Measurements from ENCODE around the gene MRGPRD. TPM values are rescaled to one million over a fixed set of nuclear protein-coding genes. Genes with fewer than 3 reads are reported as not detected.

The MRGPRD gene
- total and polyA plus RNA-seq, 2 experiments from 2014 or later = not detected

DNA sequence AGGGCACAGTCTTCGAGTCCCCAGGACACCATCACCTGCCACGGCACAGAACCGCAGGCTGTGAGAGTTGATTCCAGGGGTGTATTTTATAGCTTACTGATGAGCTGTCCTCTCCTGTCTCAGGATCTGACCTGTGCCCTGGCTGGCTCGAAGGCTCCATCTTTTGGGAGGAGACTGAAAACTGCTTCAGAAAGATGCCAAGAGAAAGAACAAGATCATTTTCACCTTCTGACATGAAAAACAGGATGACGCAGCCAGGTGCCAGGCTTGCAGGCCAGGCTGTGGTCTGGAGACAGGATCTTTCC is 2.2 kb downstream of the MRGPRD start:
- Histone ChIP-seq H3F3A (replicated peaks; ENCODE audit: low read depth) (no peaks in the 10 kb centered on the region), H2AFZ (no peak overlapping the region), H3K4me1 (ENCODE audit: insufficient read depth) (no peaks in the 10 kb centered on the region), H3K27me3 (ENCODE audit: insufficient read depth) (no peaks in the 10 kb centered on the region), H3K9me2 (ENCODE audit: insufficient read depth) (0 out of 2 replicates have a peak, but pooled peaks cover 3% of the 10 kb centered on the region), H3K27ac (ENCODE audit: low read depth) (no peak overlapping the region), H4K20me1 (replicated peaks; ENCODE audit: insufficient read depth) (no peaks in the 10 kb centered on the region), H3K79me2 (replicated peaks; ENCODE audit: insufficient read depth) (no peaks in the 10 kb centered on the region), H3K4me2 (no peak overlapping the region), H3K4me3 (no peak overlapping the region), H3K36me3 (ENCODE audit: insufficient read depth) (no peaks in the 10 kb centered on the region)
- ATAC-seq = no peak
- TF ChIP-seq STAT1 (IDR thresholded peaks at IDR 0.05; ENCODE audit: unreplicated experiment) (no peak), ZNF114 (CRISPR knock-in tag; IDR thresholded peaks at IDR 0.05) (no peak), REST (IDR thresholded peaks at IDR 0.05; ENCODE audit: unreplicated experiment) (no peak), EZH2phosphoT487 (IDR thresholded peaks at IDR 0.05; ENCODE audit: unreplicated experiment) (no peak), JUNB (IDR thresholded peaks at IDR 0.05; ENCODE audit: unreplicated experiment) (no peak), CTCF (conservative IDR thresholded peaks at IDR 0.05; ENCODE audit: low read depth in 2 of 2) (no peak), ZNF331 (CRISPR knock-in tag; IDR thresholded peaks at IDR 0.05; ENCODE audit: low read depth) (no peak), POLR2AphosphoS5 (IDR thresholded peaks at IDR 0.05; ENCODE audit: low read depth) (no peak), NANOG (IDR thresholded peaks at IDR 0.05; ENCODE audit: borderline replicate concordance) (no peak), EZH2 (IDR thresholded peaks at IDR 0.05; ENCODE audit: low read depth, unreplicated experiment) (no peak), CREB1 (CRISPR knock-in tag; IDR thresholded peaks at IDR 0.05; ENCODE audit: low read depth) (no peak)
- TF ChIP-seq, protein P1, sequence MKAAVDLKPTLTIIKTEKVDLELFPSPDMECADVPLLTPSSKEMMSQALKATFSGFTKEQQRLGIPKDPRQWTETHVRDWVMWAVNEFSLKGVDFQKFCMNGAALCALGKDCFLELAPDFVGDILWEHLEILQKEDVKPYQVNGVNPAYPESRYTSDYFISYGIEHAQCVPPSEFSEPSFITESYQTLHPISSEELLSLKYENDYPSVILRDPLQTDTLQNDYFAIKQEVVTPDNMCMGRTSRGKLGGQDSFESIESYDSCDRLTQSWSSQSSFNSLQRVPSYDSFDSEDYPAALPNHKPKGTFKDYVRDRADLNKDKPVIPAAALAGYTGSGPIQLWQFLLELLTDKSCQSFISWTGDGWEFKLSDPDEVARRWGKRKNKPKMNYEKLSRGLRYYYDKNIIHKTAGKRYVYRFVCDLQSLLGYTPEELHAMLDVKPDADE (IDR thresholded peaks at IDR 0.05) = no peak
- TF ChIP-seq, protein P2, sequence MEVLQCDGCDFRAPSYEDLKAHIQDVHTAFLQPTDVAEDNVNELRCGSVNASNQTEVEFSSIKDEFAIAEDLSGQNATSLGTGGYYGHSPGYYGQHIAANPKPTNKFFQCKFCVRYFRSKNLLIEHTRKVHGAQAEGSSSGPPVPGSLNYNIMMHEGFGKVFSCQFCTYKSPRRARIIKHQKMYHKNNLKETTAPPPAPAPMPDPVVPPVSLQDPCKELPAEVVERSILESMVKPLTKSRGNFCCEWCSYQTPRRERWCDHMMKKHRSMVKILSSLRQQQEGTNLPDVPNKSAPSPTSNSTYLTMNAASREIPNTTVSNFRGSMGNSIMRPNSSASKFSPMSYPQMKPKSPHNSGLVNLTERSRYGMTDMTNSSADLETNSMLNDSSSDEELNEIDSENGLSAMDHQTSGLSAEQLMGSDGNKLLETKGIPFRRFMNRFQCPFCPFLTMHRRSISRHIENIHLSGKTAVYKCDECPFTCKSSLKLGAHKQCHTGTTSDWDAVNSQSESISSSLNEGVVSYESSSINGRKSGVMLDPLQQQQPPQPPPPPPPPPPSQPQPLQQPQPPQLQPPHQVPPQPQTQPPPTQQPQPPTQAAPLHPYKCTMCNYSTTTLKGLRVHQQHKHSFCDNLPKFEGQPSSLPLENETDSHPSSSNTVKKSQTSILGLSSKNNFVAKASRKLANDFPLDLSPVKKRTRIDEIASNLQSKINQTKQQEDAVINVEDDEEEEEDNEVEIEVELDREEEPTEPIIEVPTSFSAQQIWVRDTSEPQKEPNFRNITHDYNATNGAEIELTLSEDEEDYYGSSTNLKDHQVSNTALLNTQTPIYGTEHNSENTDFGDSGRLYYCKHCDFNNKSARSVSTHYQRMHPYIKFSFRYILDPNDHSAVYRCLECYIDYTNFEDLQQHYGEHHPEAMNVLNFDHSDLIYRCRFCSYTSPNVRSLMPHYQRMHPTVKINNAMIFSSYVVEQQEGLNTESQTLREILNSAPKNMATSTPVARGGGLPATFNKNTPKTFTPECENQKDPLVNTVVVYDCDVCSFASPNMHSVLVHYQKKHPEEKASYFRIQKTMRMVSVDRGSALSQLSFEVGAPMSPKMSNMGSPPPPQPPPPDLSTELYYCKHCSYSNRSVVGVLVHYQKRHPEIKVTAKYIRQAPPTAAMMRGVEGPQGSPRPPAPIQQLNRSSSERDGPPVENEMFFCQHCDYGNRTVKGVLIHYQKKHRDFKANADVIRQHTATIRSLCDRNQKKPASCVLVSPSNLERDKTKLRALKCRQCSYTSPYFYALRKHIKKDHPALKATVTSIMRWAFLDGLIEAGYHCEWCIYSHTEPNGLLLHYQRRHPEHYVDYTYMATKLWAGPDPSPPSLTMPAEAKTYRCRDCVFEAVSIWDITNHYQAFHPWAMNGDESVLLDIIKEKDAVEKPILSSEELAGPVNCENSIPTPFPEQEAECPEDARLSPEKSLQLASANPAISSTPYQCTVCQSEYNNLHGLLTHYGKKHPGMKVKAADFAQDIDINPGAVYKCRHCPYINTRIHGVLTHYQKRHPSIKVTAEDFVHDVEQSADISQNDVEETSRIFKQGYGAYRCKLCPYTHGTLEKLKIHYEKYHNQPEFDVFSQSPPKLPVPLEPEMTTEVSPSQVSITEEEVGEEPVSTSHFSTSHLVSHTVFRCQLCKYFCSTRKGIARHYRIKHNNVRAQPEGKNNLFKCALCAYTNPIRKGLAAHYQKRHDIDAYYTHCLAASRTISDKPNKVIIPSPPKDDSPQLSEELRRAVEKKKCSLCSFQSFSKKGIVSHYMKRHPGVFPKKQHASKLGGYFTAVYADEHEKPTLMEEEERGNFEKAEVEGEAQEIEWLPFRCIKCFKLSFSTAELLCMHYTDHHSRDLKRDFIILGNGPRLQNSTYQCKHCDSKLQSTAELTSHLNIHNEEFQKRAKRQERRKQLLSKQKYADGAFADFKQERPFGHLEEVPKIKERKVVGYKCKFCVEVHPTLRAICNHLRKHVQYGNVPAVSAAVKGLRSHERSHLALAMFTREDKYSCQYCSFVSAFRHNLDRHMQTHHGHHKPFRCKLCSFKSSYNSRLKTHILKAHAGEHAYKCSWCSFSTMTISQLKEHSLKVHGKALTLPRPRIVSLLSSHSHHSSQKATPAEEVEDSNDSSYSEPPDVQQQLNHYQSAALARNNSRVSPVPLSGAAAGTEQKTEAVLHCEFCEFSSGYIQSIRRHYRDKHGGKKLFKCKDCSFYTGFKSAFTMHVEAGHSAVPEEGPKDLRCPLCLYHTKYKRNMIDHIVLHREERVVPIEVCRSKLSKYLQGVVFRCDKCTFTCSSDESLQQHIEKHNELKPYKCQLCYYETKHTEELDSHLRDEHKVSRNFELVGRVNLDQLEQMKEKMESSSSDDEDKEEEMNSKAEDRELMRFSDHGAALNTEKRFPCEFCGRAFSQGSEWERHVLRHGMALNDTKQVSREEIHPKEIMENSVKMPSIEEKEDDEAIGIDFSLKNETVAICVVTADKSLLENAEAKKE (CRISPR knock-in tag; IDR thresholded peaks at IDR 0.05) = no peak
- no peak for DNase-seq (ENCODE audit: low spot score)
- Mint-ChIP-seq H3K4me1 (peaks cover 7% of the 10 kb centered on the region), H3K27ac (no peak overlapping the region), H3K27me3 (ENCODE audit: insufficient read depth, low read depth, poor library complexity) (no peaks in the 10 kb centered on the region), H3K4me3 (no peak overlapping the region), H3K36me3 (ENCODE audit: low read depth) (peaks cover 3% of the 10 kb centered on the region; the same call in 2 of the 3 replicates), H3K9me3 (peaks cover 11% of the 10 kb centered on the region)

Data from GM23338 (cell line).